SK-N-SH (cell line): ENCODE data around the gene SLC25A17. TPM values are rescaled to one million over a fixed set of nuclear protein-coding genes. Genes with fewer than 3 reads are reported as not detected.

Experiments
- CTCF ChIA-PET: fragments of 300-600, 350-600 bp; formaldehyde crosslinking; extraction: SDS; loops from one replicate; lab custom pipeline; 2021; lab: Yijun Ruan, JAX
- POLR2A ChIA-PET: fragments of 350-600 bp; sonication (Branson Sonifier 250); formaldehyde crosslinking; extraction: SDS; loops from one replicate; lab custom pipeline; 2020; ENCODE audit warnings: antibody characterized with exemption, inconsistent platforms; lab: Yijun Ruan, JAX
- DNase-seq: peaks from one replicate; pipeline ENCODE4 v3.0.0; 2012
- H2AFZ ChIP-seq: fragments of 200-600 bp; sonication (generic); 2 replicates; pipeline ENCODE4 v1.8.1; 2016; ENCODE audit warnings: antibody characterized with exemption, mild to moderate bottlenecking, low read depth
- H3F3A ChIP-seq: fragments of 200-600 bp; sonication (generic); replicated peaks from 2 replicates; pipeline ENCODE3; 2016; ENCODE audit warnings: antibody characterized with exemption, mild to moderate bottlenecking; ENCODE audit not compliant: insufficient read depth
- H3K27ac ChIP-seq, 2 experiments: fragments of 200-500 bp in 1 of 2; fragments of 200-600 bp in 1 of 2; sonication (Bioruptor generic) in 1 of 2; sonication (generic), shearing (Covaris generic) in 1 of 2; 2 replicates each; pipeline versions ENCODE4 v1.5.1 to v1.6.1; 2014 to 2016; ENCODE audit warnings: low read depth in 2 of 2, inconsistent platforms in 1 of 2, low read length in 1 of 2, mild to moderate bottlenecking in 1 of 2, mixed read lengths in 1 of 2
- H3K27me3 ChIP-seq: fragments of 200-600 bp; sonication (generic), shearing (Covaris generic); 2 replicates; pipeline ENCODE4 v1.6.1; 2016; ENCODE audit warnings: mixed run types; ENCODE audit not compliant: insufficient read depth
- H3K36me3 ChIP-seq, 2 experiments: fragments of 200-500 bp in 1 of 2; fragments of 200-600 bp in 1 of 2; sonication (Bioruptor generic) in 1 of 2; sonication (generic) in 1 of 2; replicated peaks in 1 of 2; 2 replicates each; pipeline versions ENCODE3 to v1.5.1; 2014 to 2016; ENCODE audit warnings: low read length in 1 of 2, mild to moderate bottlenecking in 1 of 2; ENCODE audit not compliant: insufficient read depth in 2 of 2, control insufficient read depth in 1 of 2
- H3K4me1 ChIP-seq, 2 experiments: fragments of 200-500 bp in 1 of 2; fragments of 200-600 bp in 1 of 2; sonication (Bioruptor generic) in 1 of 2; sonication (generic), shearing (Covaris generic) in 1 of 2; 2 replicates each; pipeline versions ENCODE4 v1.5.1 to v1.6.1; 2014 to 2016; ENCODE audit warnings: low read depth in 1 of 2, low read length in 1 of 2, mixed run types in 1 of 2; ENCODE audit not compliant: insufficient read depth in 2 of 2, control insufficient read depth in 1 of 2
- H3K4me2 ChIP-seq: fragments of 200-600 bp; sonication (generic), shearing (Covaris generic); 2 replicates; pipeline ENCODE4 v1.6.1; 2017; ENCODE audit warnings: mixed run types
- H3K4me3 ChIP-seq, 2 experiments: fragments of 200-500 bp in 1 of 2; fragments of 200-600 bp in 1 of 2; sonication (Bioruptor generic) in 1 of 2; sonication (generic), shearing (Covaris generic) in 1 of 2; 2 replicates each; pipeline versions ENCODE4 v1.5.1 to v1.8.1; 2014 to 2016; ENCODE audit warnings: low read depth in 2 of 2, inconsistent platforms in 1 of 2, low read length in 1 of 2, mild to moderate bottlenecking in 1 of 2, mixed read lengths in 1 of 2, moderate library complexity in 1 of 2
- H3K79me2 ChIP-seq: fragments of 200-600 bp; sonication (generic); 2 replicates; pipeline ENCODE4 v1.8.1; 2017; ENCODE audit warnings: mild to moderate bottlenecking; ENCODE audit not compliant: insufficient read depth
- H3K9ac ChIP-seq: fragments of 200-600 bp; sonication (generic); 2 replicates; pipeline ENCODE4 v1.6.1; 2017; ENCODE audit warnings: mixed run types
- H3K9me2 ChIP-seq: fragments of 200-600 bp; sonication (generic); 2 replicates; pipeline ENCODE4 v1.6.1; 2017; ENCODE audit warnings: mixed run types
- H3K9me3 ChIP-seq: fragments of 200-600 bp; sonication (generic); 2 replicates; pipeline ENCODE4 v1.6.1; 2017; ENCODE audit warnings: mixed run types, mild to moderate bottlenecking, moderate library complexity
- H4K20me1 ChIP-seq: fragments of 200-600 bp; sonication (generic); 2 replicates; pipeline ENCODE4 v1.6.1; 2017; ENCODE audit warnings: mild to moderate bottlenecking, mixed run types; ENCODE audit not compliant: insufficient read depth
- CHD2 ChIP-seq: fragments of 150-350 bp; IDR thresholded peaks from 2 replicates; pipeline ENCODE4 v1.6.1; 2018; ENCODE audit warnings: low read length; ENCODE audit not compliant: partially characterized antibody
- ELF1 ChIP-seq: IDR thresholded peaks from 2 replicates; pipeline ENCODE4 v1.4.0; 2012
- EZH2phosphoT487 ChIP-seq: fragments of 200-600 bp; sonication (generic); IDR thresholded peaks from 2 replicates; pipeline ENCODE4 v1.6.1; 2017; ENCODE audit warnings: low read depth, mixed run types, mild to moderate bottlenecking, antibody characterized with exemption, moderate library complexity, borderline replicate concordance
- FOSL2 ChIP-seq: IDR thresholded peaks from 2 replicates; pipeline ENCODE4 v1.4.0; 2012; ENCODE audit warnings: low read depth, mild to moderate bottlenecking, moderate library complexity, borderline replicate concordance
- FOXJ3 ChIP-seq: sonication (generic); formaldehyde crosslinking; IDR thresholded peaks from 2 replicates; pipeline ENCODE4 v1.5.1; 2020; ENCODE audit warnings: mild to moderate bottlenecking, missing genetic modification reagents
- GATA2 ChIP-seq: sonication (generic); formaldehyde crosslinking; IDR thresholded peaks from 2 replicates; pipeline ENCODE4 v1.5.0; 2020; ENCODE audit warnings: mild to moderate bottlenecking, missing genetic modification reagents
- JUND ChIP-seq: IDR thresholded peaks from 2 replicates; pipeline ENCODE4 v1.4.0; 2012
- MEF2A ChIP-seq: IDR thresholded peaks from 2 replicates; pipeline ENCODE4 v1.4.0; 2012; ENCODE audit warnings: low read depth, borderline replicate concordance
- MXI1 ChIP-seq: IDR thresholded peaks from 2 replicates; pipeline ENCODE4 v1.6.1; 2012; ENCODE audit warnings: mild to moderate bottlenecking, low read depth, low read length, improper control_type of control experiment
- NFIC ChIP-seq: IDR thresholded peaks from 2 replicates; pipeline ENCODE4 v1.4.0; 2012; ENCODE audit warnings: borderline replicate concordance
- NRF1 ChIP-seq: IDR thresholded peaks from 2 replicates; pipeline ENCODE4 v1.6.1; 2012; ENCODE audit warnings: low read depth, mild to moderate bottlenecking, low read length
- POLR2AphosphoS5 ChIP-seq: IDR thresholded peaks from 2 replicates; pipeline ENCODE4 v1.6.1; 2012; ENCODE audit warnings: low read depth, low read length
- RAD21 ChIP-seq: IDR thresholded peaks from 2 replicates; pipeline ENCODE4 v1.6.1; 2012; ENCODE audit warnings: mild to moderate bottlenecking, low read length
- RFX5 ChIP-seq: IDR thresholded peaks from 2 replicates; pipeline ENCODE4 v1.6.1; 2012; ENCODE audit warnings: mild to moderate bottlenecking, improper control_type of control experiment, low read length
- SIN3A ChIP-seq: IDR thresholded peaks from 2 replicates; pipeline ENCODE4 v1.6.1; 2012; ENCODE audit warnings: low read depth, mild to moderate bottlenecking, low read length, moderate library complexity, borderline replicate concordance
- TAF1 ChIP-seq: IDR thresholded peaks from 2 replicates; pipeline ENCODE4 v1.6.1; 2012; ENCODE audit warnings: low read depth, mild to moderate bottlenecking, low read length, moderate library complexity, borderline replicate concordance
- TEAD4 ChIP-seq: IDR thresholded peaks from 2 replicates; pipeline ENCODE4 v1.4.0; 2012; ENCODE audit warnings: mild to moderate bottlenecking, borderline replicate concordance; ENCODE audit not compliant: insufficient read depth
- WGBS: methylation state at CpG from one replicate; pipeline ENCODE4 v1.1.6; 2017; ENCODE audit warnings: low lambda C conversion rate; 5-methylcytosine and 5-hydroxymethylcytosine counted together
- polyA plus RNA-seq, 3 experiments: library from polyadenylated mRNA; depleted of rRNA; stranded (reverse); fragments of >200 nt; gene quantifications; 2 replicates each; pipeline ENCODE4 v1.2.3, GENCODE V29; 2012
- TF ChIP-seq, protein P1 (sequence below): IDR thresholded peaks from 2 replicates; pipeline ENCODE4 v1.6.1; 2012; ENCODE audit warnings: mild to moderate bottlenecking, low read depth, low read length, moderate library complexity
- TF ChIP-seq, protein P2 (sequence below): IDR thresholded peaks from 2 replicates; pipeline ENCODE4; 2012
- TF ChIP-seq, protein P3 (sequence below): IDR thresholded peaks from 2 replicates; pipeline ENCODE4 v1.4.0; 2012; ENCODE audit warnings: low read depth
- TF ChIP-seq, protein P4 (sequence below): fragments of 150-350 bp; IDR thresholded peaks from 2 replicates; pipeline ENCODE4 v1.6.1; 2017; ENCODE audit warnings: antibody characterized with exemption, low read length, low read depth, borderline replicate concordance

SLC25A17 gene
- polyA plus RNA-seq, 1 of the 3 experiments (the other 2 are of a cell fraction), result 11.1 TPM

DNA sequence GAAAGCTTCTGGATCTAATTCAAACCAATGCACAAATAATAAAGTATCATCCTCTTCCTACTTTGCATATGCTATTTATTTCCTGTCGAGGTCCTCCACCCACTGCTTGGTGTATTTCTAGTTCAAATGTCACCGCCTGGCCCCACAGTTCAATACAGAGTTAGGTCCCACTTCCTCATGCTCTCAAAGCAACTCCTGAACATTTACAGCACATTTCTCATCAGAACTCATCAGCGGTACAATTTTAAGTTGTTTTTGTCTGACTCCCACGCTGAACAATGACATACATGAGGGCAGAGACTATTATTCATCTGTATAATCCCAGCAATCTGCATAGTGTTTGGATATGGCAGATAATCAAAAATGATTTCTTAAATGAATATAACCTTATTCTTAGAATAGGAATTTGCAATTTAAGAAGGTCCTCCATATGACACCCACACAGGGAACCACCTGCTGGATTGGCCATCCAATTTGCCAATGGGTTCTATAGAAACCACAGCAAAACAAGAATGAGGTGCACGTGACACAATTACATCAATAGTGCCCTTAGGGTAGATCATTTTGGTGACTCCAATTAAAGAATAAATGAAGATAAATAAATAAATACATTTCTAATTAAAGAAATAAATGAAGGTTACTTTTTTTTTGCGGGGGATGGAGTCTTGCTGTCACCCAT is 54.2 kb downstream of the SLC25A17 start:
- Histone ChIP-seq H4K20me1 (no peaks in the 10 kb centered on the region), H3F3A (no peaks in the 10 kb centered on the region), H3K4me2 (no peak overlapping the region), H3K79me2 (no peaks in the 10 kb centered on the region), H3K4me1 (no peaks in the 10 kb centered on the region), H3K9ac (no peak overlapping the region), H3K27ac (no peak overlapping the region), H3K9me2 (no peaks in the 10 kb centered on the region), H3K4me3 (no peak overlapping the region), H3K27me3 (no peaks in the 10 kb centered on the region), H3K9me3 (no peaks in the 10 kb centered on the region), H3K36me3 (peaks cover 0 to 3% of the 10 kb centered on the region in 2 experiments), H2AFZ (no peak overlapping the region)
- no peak for DNase-seq
- ChIA-PET CTCF (no interaction called here), POLR2A (no interaction called here)
- TF ChIP-seq NRF1 (no peak), FOXJ3 (CRISPR knock-in tag) (no peak), CHD2 (no peak), JUND (no peak), POLR2AphosphoS5 (no peak), RFX5 (no peak), NFIC (no peak), FOSL2 (no peak), RAD21 (no peak), MEF2A (no peak)
- TF ChIP-seq, protein P1, sequence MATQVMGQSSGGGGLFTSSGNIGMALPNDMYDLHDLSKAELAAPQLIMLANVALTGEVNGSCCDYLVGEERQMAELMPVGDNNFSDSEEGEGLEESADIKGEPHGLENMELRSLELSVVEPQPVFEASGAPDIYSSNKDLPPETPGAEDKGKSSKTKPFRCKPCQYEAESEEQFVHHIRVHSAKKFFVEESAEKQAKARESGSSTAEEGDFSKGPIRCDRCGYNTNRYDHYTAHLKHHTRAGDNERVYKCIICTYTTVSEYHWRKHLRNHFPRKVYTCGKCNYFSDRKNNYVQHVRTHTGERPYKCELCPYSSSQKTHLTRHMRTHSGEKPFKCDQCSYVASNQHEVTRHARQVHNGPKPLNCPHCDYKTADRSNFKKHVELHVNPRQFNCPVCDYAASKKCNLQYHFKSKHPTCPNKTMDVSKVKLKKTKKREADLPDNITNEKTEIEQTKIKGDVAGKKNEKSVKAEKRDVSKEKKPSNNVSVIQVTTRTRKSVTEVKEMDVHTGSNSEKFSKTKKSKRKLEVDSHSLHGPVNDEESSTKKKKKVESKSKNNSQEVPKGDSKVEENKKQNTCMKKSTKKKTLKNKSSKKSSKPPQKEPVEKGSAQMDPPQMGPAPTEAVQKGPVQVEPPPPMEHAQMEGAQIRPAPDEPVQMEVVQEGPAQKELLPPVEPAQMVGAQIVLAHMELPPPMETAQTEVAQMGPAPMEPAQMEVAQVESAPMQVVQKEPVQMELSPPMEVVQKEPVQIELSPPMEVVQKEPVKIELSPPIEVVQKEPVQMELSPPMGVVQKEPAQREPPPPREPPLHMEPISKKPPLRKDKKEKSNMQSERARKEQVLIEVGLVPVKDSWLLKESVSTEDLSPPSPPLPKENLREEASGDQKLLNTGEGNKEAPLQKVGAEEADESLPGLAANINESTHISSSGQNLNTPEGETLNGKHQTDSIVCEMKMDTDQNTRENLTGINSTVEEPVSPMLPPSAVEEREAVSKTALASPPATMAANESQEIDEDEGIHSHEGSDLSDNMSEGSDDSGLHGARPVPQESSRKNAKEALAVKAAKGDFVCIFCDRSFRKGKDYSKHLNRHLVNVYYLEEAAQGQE, result no peak
- TF ChIP-seq, protein P2, sequence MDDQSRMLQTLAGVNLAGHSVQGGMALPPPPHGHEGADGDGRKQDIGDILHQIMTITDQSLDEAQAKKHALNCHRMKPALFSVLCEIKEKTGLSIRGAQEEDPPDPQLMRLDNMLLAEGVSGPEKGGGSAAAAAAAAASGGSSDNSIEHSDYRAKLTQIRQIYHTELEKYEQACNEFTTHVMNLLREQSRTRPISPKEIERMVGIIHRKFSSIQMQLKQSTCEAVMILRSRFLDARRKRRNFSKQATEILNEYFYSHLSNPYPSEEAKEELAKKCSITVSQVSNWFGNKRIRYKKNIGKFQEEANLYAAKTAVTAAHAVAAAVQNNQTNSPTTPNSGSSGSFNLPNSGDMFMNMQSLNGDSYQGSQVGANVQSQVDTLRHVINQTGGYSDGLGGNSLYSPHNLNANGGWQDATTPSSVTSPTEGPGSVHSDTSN, result no peak
- WGBS, result 81% methylated on average over 6 of the region's 6 CpGs

DNA sequence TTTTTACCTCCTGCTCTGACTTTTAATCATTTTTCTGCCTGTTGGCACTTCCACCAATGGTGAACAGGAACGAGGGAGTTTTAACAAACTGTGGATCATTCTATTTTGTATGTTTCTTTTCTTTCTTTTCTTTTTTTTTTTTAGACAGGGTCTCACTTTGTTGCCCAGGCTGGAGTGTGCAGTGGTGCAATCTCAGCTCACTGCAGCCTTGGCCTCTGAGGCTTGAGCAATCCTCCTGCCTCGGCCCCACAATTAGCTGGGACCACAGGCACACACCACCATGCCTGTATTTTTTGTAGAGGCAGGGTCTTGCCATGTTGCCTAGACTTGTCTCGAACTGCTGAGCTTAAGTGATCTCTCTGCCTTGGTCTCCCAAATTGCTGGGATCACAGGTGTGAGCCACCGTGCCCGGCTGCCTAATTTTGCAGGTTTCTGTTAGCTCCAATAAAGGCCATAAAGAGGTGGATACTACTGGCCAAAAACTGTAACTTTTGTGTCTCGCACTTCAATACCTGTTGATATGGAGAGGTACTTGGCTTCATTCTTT is 59.8 kb downstream of the SLC25A17 start:
- no peaks in the 10 kb centered on the region for H3K27me3 ChIP-seq
- no peaks in the 10 kb centered on the region for H3K9me3 ChIP-seq
- H3F3A ChIP-seq, result no peaks in the 10 kb centered on the region
- H3K27ac ChIP-seq, result no peak overlapping the region
- ChIA-PET CTCF (interaction anchor here (1.2 to 3.8 kb wide), 10 partner anchors 8 to 323 kb away, joined by 3 to 41 read pairs (median 4); partner anchors contain the start of gene MCHR1), POLR2A (no interaction called here)
- no peak overlapping the region for H3K4me2 ChIP-seq
- H2AFZ ChIP-seq, result no peak overlapping the region
- DNase-seq, result no peak
- H3K9me2 ChIP-seq, result no peaks in the 10 kb centered on the region
- no peaks in the 10 kb centered on the region for H3K4me1 ChIP-seq
- H3K4me3 ChIP-seq, result no peak overlapping the region
- no peaks in the 10 kb centered on the region for H3K79me2 ChIP-seq
- H3K36me3 ChIP-seq, result no peaks in the 10 kb centered on the region
- no peaks in the 10 kb centered on the region for H4K20me1 ChIP-seq
- no peak overlapping the region for H3K9ac ChIP-seq
- WGBS, result 95% methylated on average over 6 of the region's 6 CpGs
- TF ChIP-seq, protein P3, sequence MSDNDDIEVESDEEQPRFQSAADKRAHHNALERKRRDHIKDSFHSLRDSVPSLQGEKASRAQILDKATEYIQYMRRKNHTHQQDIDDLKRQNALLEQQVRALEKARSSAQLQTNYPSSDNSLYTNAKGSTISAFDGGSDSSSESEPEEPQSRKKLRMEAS, result no peak
- TF ChIP-seq SIN3A, result no peak
- TF ChIP-seq CHD2, result no peak
- TF ChIP-seq GATA2, result no peak
- TF ChIP-seq RFX5, result no peak
- TF ChIP-seq EZH2phosphoT487, result no peak
- no peak for TF ChIP-seq MXI1
- TF ChIP-seq, protein P4, sequence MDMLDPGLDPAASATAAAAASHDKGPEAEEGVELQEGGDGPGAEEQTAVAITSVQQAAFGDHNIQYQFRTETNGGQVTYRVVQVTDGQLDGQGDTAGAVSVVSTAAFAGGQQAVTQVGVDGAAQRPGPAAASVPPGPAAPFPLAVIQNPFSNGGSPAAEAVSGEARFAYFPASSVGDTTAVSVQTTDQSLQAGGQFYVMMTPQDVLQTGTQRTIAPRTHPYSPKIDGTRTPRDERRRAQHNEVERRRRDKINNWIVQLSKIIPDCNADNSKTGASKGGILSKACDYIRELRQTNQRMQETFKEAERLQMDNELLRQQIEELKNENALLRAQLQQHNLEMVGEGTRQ, result no peak
- TF ChIP-seq TEAD4, result no peak
- TF ChIP-seq JUND, result no peak
- TF ChIP-seq TAF1, result no peak
- TF ChIP-seq MEF2A, result no peak
- no peak for TF ChIP-seq ELF1
